ENCODE measurements around the gene GLRX5.

- TF ChIP-seq EZH2 (IDR thresholded peaks at IDR 0.05) (no peak), CTCF (IDR thresholded peaks at IDR 0.05) (no peak)
Observed at GRCh38 chr14:95489214-95490137, 45.4 kb upstream of the GLRX5 start.

All from neural progenitor cell (in vitro differentiated cells).